GM21423 (cell line): ENCODE results near the gene ARL10.
A peak's percentile ranks its signal among the peaks of the same experiment; 100 is the strongest.

Source experiments
- ATAC-seq: cut with Tn5 transposase; IDR thresholded peaks from one replicate; pipeline ENCODE4 v1.9.1; 2021; ENCODE audit warnings: mild to moderate bottlenecking, moderate library complexity; ENCODE audit not compliant: unreplicated experiment

ARL10 gene

GRCh38 chr5:176410486-176411180, 45.3 kb downstream of the ARL10 start:
- ATAC-seq: no peak

- ATAC-seq: no peak
Measured at GRCh38 chr5:176412517-176413254, 47.4 kb downstream of the ARL10 start.

DNA sequence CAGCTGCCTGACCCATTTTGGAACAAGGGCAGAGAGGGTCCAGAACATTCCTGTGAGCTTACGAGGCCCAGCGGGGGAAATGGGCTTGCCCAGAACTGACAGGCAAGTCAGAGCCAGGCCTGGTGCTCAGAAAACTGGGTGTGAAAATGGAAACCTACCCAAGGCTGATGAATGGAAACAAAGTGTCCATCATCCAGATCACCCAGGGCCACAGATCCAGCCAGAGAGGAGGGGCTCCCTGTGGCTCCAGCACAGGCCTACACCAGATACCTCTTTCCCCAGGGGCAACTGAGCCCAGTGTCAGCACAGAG, 47.9 kb downstream of the ARL10 start:
- ATAC-seq: no peak

DNA sequence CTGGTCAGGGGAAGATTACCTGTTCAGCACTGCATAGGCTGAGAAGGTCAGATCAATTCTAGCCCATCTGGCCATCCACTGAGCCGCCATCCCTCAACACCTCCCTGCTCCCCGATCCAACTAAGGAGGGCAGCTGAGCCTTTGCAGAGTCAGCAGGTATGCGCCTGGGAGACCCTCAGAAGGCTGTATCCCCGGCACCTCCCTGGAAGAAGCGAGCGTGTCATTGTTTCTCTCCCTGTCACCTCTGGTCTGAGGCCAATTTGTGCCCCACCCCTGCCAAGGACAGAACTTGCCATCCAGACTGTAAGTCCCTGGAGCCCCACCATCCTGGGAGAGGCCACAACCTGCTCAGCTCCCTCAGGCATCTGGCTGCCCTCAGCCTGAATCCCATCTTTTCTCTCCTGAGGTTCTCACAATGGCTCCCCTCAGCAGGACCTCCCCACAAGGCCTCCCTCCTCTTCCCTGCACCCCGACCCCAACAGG, 48.5 kb downstream of the ARL10 start:
- ATAC-seq: no peak

GRCh38 chr5:176414704-176415103, 49.4 kb downstream of the ARL10 start:
- no peak for ATAC-seq

DNA sequence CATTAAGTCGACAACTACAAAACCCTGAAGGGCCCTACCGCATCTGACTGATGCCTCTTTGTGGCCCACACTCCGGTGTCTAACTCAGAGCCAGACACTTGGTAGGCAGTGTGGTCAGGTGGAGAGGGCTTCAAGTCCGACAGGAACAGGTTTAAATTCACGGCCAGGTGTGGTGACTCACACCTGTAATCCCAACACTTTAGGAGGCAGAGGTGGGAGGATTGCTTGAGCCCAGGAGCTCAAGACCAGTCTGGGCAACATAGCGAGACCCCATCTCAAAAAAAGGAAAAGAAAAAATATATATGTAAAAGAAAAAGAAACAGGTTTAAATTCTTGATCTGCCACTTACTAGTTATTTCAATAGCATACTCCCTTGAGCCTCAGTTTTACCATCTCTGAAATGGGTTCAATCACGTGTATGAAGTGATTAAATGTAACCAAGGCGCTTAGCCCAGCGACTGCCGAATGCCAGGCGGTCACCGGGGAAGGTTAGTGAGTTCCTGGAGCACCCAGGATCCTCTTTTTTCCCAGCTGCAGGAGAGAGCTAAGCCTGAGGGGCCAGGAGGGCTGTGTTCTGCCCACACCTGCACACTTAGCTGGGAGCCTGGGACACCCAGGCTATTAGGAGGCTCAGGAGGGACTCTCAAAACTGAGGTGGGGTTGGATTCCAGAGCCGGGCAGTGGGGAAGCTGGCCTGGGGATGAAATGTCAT, 50.1 kb downstream of the ARL10 start:
- no peak for ATAC-seq

DNA sequence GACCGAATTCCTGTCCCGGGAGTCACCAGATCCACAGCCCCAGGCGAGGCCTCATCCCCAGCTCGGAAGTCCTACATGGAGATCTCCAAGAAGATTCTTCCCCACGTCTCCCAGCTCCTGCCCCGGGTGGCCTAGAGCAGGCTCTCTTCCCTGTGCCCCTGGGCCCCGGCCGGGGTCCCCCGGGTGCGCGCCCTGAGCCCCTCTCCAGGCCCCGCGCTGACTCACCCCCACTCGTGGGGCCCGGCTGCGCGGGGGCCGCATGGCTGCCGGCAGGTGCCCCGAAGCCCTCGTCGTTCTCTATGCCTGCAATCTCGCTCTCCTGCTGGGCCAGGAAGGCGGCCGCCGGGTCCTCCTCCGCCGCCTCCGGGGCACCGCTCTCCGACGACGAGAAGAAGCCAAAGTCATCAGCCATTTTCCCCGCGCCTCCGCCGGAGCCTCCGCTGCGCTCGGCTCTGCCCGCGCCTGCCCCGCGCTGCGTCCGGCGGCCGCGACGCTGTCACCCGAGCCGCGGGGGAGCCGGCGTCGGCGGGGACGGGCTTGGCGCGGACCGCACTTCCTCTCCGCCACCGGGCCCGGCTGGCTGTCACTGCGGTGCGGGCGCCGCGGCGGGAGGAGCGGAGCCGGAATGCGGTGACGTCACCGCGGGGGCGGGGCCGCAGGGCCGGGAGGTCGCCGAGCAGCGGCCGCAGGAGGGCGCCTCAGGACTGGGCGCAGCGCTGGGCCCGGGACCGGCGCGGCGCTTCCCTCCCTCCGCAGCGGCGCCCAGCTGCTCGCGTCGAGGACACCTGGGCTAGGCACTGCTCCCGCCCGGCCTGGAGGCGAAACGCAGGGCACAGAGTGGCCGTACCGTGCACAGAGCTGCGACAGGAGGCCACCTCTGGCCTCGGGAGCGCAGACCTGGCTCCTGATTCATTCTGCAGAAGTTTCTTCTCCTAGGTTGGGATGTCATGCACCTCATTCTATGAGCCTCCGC, 51.0 kb downstream of the ARL10 start, which contains the start of gene CLTB:
CLTB (minus strand) TSS at position 588 of the 973 bp plus-strand sequence; CDS start at position 412, 176 bp downstream.
- peak; percentile 91 for ATAC-seq

- ATAC-seq: no peak
Measured at GRCh38 chr5:176416965-176417364, 51.7 kb downstream of the ARL10 start.

GRCh38 chr5:176418251-176418650, 53.0 kb downstream of the ARL10 start:
- ATAC-seq: no peak

- no peak for ATAC-seq
Measured at GRCh38 chr5:176420086-176420485, 54.8 kb downstream of the ARL10 start.

GRCh38 chr5:176420972-176421544, 55.8 kb downstream of the ARL10 start:
- no peak for ATAC-seq

GRCh38 chr5:176424181-176424580, 58.9 kb downstream of the ARL10 start:
- ATAC-seq: no peak

GRCh38 chr5:176425138-176425537, 59.9 kb downstream of the ARL10 start:
- no peak for ATAC-seq

DNA sequence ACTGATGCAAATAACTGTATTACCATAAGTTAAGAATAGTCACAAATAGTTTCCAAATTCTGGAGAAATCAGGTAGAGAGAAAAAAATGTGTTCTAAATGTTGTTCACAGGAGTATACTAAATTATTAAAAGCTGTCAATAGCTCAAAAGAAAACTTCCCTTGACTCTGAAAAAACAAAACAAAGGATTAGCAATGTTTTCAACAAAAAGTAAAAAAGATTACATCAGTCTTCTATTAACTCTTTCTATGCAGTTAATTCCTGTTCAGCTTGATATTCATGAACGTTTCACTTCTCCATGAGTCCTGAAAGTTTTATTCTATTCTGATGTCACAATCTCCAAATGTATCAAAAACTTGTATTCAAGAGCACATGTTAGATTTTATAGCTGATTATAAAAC, 60.5 kb downstream of the ARL10 start:
- no peak for ATAC-seq

DNA sequence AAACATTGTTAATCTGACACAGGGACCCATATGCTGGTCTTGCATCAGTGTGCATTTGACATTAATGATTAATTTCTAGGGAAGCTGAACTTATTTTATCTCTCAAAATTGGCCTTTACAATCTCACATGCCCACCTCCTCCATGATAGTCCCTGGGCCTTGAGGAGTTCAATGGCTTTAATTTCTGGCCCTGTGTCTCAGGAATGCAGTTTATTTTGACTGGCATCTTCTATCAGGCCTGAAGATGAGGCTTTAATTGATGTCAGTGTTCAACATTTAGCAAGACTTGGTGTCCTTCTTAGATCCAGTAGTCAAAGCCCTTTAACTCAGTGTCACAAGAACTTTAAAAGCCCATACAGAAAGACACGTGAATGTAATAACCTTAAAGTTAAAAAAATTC, 61.6 kb downstream of the ARL10 start:
- no peak for ATAC-seq

DNA sequence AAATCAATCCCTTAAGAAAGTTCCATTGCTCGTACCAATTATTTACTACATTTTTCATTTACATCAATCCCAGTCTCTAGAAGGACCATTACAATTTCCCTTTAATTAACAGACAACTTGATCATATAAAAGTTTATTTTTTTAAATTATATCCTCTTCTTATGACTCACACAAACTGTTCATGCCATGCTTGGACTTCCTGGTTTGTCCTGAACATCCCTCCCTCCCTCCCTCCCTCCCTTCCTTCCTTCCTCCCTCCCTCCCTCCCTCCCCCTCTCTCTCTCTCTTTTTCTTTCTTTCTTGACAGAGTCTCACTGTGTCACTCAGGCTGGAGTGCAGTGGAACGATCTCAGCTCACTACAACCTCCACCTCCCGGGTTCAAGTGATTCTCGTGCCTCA, 62.7 kb downstream of the ARL10 start:
- ATAC-seq: no peak

GRCh38 chr5:176429972-176430371, 64.7 kb downstream of the ARL10 start:
- no peak for ATAC-seq
